Loucy (cell line): ENCODE data around the gene MPI.

ENCODE experiments used
- H2AFZ ChIP-seq: fragments of 200-600 bp; sonication (generic); 2 replicates; pipeline ENCODE4 v1.6.0; 2016; ENCODE audit warnings: antibody characterized with exemption, mild to moderate bottlenecking, low read length, moderate library complexity
- H3F3A ChIP-seq: fragments of 200-600 bp; 2 replicates; pipeline ENCODE4 v1.6.0; 2016; ENCODE audit warnings: antibody characterized with exemption, low read depth, mild to moderate bottlenecking
- H3K27me3 ChIP-seq: fragments of 200-600 bp; sonication (generic); 2 replicates; pipeline ENCODE4 v1.6.1; 2014; ENCODE audit warnings: low read length, mild to moderate bottlenecking; ENCODE audit not compliant: insufficient read depth, poor library complexity, severe bottlenecking
- H3K36me3 ChIP-seq: fragments of 200-600 bp; sonication (generic); 2 replicates; pipeline ENCODE4 v1.6.1; 2016; ENCODE audit warnings: low read length; ENCODE audit not compliant: insufficient read depth
- H3K4me1 ChIP-seq: fragments of 200-600 bp; sonication (generic); 2 replicates; pipeline ENCODE4 v1.5.1; 2014; ENCODE audit warnings: low read length, mild to moderate bottlenecking; ENCODE audit not compliant: insufficient read depth, poor library complexity, severe bottlenecking
- H3K4me2 ChIP-seq: fragments of 200-600 bp; sonication (generic); 2 replicates; pipeline ENCODE4 v1.6.0; 2014; ENCODE audit warnings: antibody characterized with exemption, low read length, low read depth, mild to moderate bottlenecking; ENCODE audit not compliant: poor library complexity, severe bottlenecking
- H3K4me3 ChIP-seq: fragments of 200-600 bp; sonication (generic); 2 replicates; pipeline ENCODE4 v1.5.1; 2014; ENCODE audit warnings: low read length, mild to moderate bottlenecking, mixed read lengths; ENCODE audit not compliant: poor library complexity, severe bottlenecking
- H3K79me2 ChIP-seq: fragments of 200-600 bp; sonication (generic); 2 replicates; pipeline ENCODE4 v1.6.1; 2014; ENCODE audit warnings: low read length; ENCODE audit not compliant: insufficient read depth
- H3K9ac ChIP-seq: fragments of 200-600 bp; sonication (generic); 2 replicates; pipeline ENCODE4 v1.6.0; 2014; ENCODE audit warnings: mild to moderate bottlenecking, low read depth, low read length, moderate library complexity; ENCODE audit not compliant: poor library complexity, severe bottlenecking
- H3K9me2 ChIP-seq: fragments of 200-600 bp; sonication (generic); replicated peaks from 2 replicates; pipeline ENCODE4 v1.6.1; 2016; ENCODE audit warnings: low read depth, low read length, mixed read lengths
- H3K9me3 ChIP-seq: fragments of 200-600 bp; sonication (generic); 2 replicates; pipeline ENCODE4 v1.6.1; 2014; ENCODE audit warnings: mild to moderate bottlenecking, antibody characterized with exemption, low read length, low read depth; ENCODE audit not compliant: insufficient read depth
- H4K20me1 ChIP-seq: fragments of 200-600 bp; sonication (generic); 2 replicates; pipeline ENCODE4 v1.6.0; 2014; ENCODE audit warnings: antibody characterized with exemption, low read length, mild to moderate bottlenecking; ENCODE audit not compliant: insufficient read depth, poor library complexity, severe bottlenecking
- EZH2phosphoT487 ChIP-seq: fragments of 200-600 bp; IDR thresholded peaks from 2 replicates; pipeline ENCODE4 v1.6.1; 2018; ENCODE audit warnings: antibody characterized with exemption, mild to moderate bottlenecking, moderate library complexity, borderline replicate concordance
- TF ChIP-seq, protein P1 (sequence below): fragments of 200-600 bp; sonication (generic); conservative IDR thresholded peaks from 2 replicates; pipeline ENCODE4 v1.5.1; 2014; ENCODE audit warnings: mild to moderate bottlenecking, antibody characterized with exemption, low read length

The MPI gene

DNA sequence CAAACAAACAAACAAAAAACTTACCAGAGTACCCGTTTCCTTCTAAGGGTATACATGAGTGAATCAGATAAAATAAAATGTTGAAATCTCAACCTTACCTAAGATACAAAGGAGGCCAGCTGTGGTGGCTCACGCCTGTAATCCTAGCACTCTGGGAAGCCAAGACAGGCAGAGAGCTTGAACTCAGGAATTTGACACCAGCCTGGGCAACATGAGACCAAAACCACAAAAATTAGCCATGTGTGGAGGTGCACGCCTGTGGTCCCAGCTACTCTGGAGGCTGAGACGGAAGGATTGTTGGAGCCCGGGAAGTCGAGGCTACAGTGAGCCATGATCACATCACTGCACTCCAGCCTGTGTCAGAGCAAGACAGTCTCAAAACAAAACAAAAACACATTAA lies 27.8 kb downstream of the MPI start:
- H3K36me3 ChIP-seq = peaks cover 67% of the 10 kb centered on the region

DNA sequence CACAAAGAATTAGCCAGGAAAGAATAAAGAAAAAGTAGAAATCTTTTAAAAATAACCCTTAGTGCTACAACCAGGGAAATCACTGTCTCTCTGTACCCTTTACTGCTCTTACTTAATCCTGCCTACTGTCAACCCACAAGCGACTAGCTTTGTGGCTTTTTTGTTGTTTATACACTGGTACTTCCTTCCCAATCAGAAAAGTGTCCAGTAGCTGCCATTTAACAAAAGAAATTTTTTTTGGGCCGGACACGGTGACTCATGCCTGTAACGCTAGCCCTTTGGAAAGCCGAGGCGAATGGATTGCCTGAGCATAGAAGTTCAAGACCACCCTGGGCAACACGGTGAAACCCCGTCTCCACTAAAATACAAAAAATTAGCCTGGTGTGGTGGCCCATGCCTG lies 30.6 kb downstream of the MPI start:
- Histone ChIP-seq H2AFZ (no peak overlapping the region), H4K20me1 (peaks cover under 1% of the 10 kb centered on the region), H3K9me3 (no peaks in the 10 kb centered on the region), H3K4me3 (no peak overlapping the region), H3K79me2 (no peaks in the 10 kb centered on the region), H3K9ac (no peak overlapping the region), H3K36me3 (peaks cover 77% of the 10 kb centered on the region), H3K4me2 (no peak overlapping the region), H3F3A (no peaks in the 10 kb centered on the region), H3K9me2 (no peaks in the 10 kb centered on the region), H3K4me1 (no peaks in the 10 kb centered on the region), H3K27me3 (no peaks in the 10 kb centered on the region)
- no peak for TF ChIP-seq EZH2phosphoT487
- TF ChIP-seq, protein P1, sequence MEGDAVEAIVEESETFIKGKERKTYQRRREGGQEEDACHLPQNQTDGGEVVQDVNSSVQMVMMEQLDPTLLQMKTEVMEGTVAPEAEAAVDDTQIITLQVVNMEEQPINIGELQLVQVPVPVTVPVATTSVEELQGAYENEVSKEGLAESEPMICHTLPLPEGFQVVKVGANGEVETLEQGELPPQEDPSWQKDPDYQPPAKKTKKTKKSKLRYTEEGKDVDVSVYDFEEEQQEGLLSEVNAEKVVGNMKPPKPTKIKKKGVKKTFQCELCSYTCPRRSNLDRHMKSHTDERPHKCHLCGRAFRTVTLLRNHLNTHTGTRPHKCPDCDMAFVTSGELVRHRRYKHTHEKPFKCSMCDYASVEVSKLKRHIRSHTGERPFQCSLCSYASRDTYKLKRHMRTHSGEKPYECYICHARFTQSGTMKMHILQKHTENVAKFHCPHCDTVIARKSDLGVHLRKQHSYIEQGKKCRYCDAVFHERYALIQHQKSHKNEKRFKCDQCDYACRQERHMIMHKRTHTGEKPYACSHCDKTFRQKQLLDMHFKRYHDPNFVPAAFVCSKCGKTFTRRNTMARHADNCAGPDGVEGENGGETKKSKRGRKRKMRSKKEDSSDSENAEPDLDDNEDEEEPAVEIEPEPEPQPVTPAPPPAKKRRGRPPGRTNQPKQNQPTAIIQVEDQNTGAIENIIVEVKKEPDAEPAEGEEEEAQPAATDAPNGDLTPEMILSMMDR = no peak

More for the DNA sequence above, 27.8 kb downstream of the MPI start:
- Histone ChIP-seq H2AFZ (no peak overlapping the region), H4K20me1 (no peaks in the 10 kb centered on the region), H3K4me1 (no peaks in the 10 kb centered on the region), H3K79me2 (no peaks in the 10 kb centered on the region), H3F3A (no peaks in the 10 kb centered on the region), H3K4me2 (no peak overlapping the region), H3K9me2 (no peaks in the 10 kb centered on the region), H3K4me3 (no peak overlapping the region), H3K27me3 (no peaks in the 10 kb centered on the region), H3K9me3 (no peaks in the 10 kb centered on the region), H3K9ac (no peak overlapping the region)
- TF ChIP-seq EZH2phosphoT487 = no peak
- TF ChIP-seq, protein P1 = no peak

DNA sequence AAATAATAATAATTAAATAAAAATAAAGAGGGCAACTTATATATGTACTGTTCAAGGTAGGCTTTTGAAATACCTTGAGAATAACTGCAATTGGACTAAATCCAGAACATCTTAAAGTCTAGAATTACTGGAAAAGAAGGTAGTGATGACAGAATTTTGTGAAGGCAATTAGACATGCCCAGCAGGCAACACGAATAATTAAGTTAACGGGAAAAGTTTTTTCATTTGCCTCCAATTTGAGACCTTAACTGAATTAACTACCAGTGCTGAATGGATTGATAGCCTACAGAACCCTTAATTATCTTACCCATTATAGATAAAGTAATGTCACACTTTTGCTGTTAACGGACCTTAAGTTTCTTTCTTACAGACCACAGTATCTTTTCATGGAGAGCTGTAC lies 34.7 kb downstream of the MPI start:
- Histone ChIP-seq H3K9me3 (no peaks in the 10 kb centered on the region), H2AFZ (no peak overlapping the region), H3K27me3 (no peaks in the 10 kb centered on the region), H3K36me3 (peaks cover 78% of the 10 kb centered on the region), H3F3A (no peaks in the 10 kb centered on the region), H3K9ac (no peak overlapping the region), H3K4me2 (no peak overlapping the region), H4K20me1 (peaks cover 22% of the 10 kb centered on the region), H3K4me3 (no peak overlapping the region), H3K4me1 (no peaks in the 10 kb centered on the region), H3K9me2 (no peaks in the 10 kb centered on the region), H3K79me2 (peaks cover 29% of the 10 kb centered on the region)
- TF ChIP-seq, protein P1 = no peak
- no peak for TF ChIP-seq EZH2phosphoT487
